DMS114 treated with DMSO at 0.1 percent for 48 hours (cell line): ENCODE results near the gene MAP1LC3B.

Experiments used
- DNase-seq: peaks from one replicate; lab custom pipeline; 2025; ENCODE audit not compliant: unreplicated experiment; lab: John Stamatoyannopoulos, UW

The MAP1LC3B gene

GRCh38 chr16:87451563-87452210 lies 59.6 kb downstream of the MAP1LC3B start:
- DNase-seq = no peak

GRCh38 chr16:87453326-87453725 lies 61.2 kb downstream of the MAP1LC3B start:
- DNase-seq = no peak
